Fibroblast of lung (primary cell): ENCODE data around the gene AKAP14. TPM values are rescaled to one million over a fixed set of nuclear protein-coding genes. Genes with fewer than 3 reads are reported as not detected.

Experiments
- DNase-seq, 2 donors: peaks; one replicate each; pipeline versions ENCODE4 v3.0.0 to v3.0.0-alpha.2; 2010; ENCODE audit warnings: low read depth in 2 of 2
- H2AFZ ChIP-seq: 2 replicates; pipeline ENCODE4 v1.5.1; 2012; ENCODE audit warnings: low read length, control low read depth, inconsistent platforms
- H3K27ac ChIP-seq: 2 replicates; pipeline ENCODE4 v1.5.1; 2011; ENCODE audit warnings: low read length, control low read depth; ENCODE audit not compliant: insufficient read depth
- H3K27me3 ChIP-seq: 2 replicates; pipeline ENCODE4 v1.5.1; 2011; ENCODE audit warnings: mild to moderate bottlenecking, low read length; ENCODE audit not compliant: control insufficient read depth, insufficient read depth
- H3K36me3 ChIP-seq: 2 replicates; pipeline ENCODE4 v1.5.1; 2011; ENCODE audit warnings: low read length; ENCODE audit not compliant: control insufficient read depth, insufficient read depth
- H3K4me1 ChIP-seq: 2 replicates; pipeline ENCODE4 v1.5.1; 2011; ENCODE audit warnings: low read length; ENCODE audit not compliant: control insufficient read depth, insufficient read depth; ENCODE audit errors: extremely low read depth
- H3K4me2 ChIP-seq: 2 replicates; pipeline ENCODE4 v1.5.1; 2011; ENCODE audit warnings: low read length, control low read depth; ENCODE audit not compliant: insufficient read depth; ENCODE audit errors: extremely low read depth
- H3K4me3 ChIP-seq, 4 experiments: fragments of 200-600 bp in 1 of 4; sonication (generic) in 1 of 4; replicated peaks in 1 of 4; 2 replicates each; pipeline ENCODE4 v1.5.1; 2011 to 2016; ENCODE audit warnings: low read length in 4 of 4, low read depth in 3 of 4, mild to moderate bottlenecking in 3 of 4, control low read depth in 2 of 4, inconsistent platforms in 1 of 4, mixed read lengths in 1 of 4; ENCODE audit not compliant: insufficient read depth in 1 of 4; ENCODE audit errors: control extremely low read depth in 1 of 4
- H3K79me2 ChIP-seq: 2 replicates; pipeline ENCODE4 v1.5.1; 2012; ENCODE audit warnings: mild to moderate bottlenecking, low read length, inconsistent platforms; ENCODE audit not compliant: control insufficient read depth, insufficient read depth
- H3K9ac ChIP-seq: 2 replicates; pipeline ENCODE4 v1.5.1; 2011; ENCODE audit warnings: mild to moderate bottlenecking, low read length, control low read depth; ENCODE audit not compliant: insufficient read depth
- H3K9me3 ChIP-seq: 2 replicates; pipeline ENCODE4 v1.5.1; 2012; ENCODE audit warnings: low read depth, low read length; ENCODE audit not compliant: control insufficient read depth, insufficient read depth
- H4K20me1 ChIP-seq: 2 replicates; pipeline ENCODE4 v1.5.1; 2011; ENCODE audit warnings: low read length; ENCODE audit not compliant: control insufficient read depth, insufficient read depth; ENCODE audit errors: extremely low read depth
- EZH2 ChIP-seq: IDR thresholded peaks from 2 replicates; pipeline ENCODE4 v1.5.1; 2012; ENCODE audit warnings: low read length, control low read depth, mild to moderate bottlenecking; ENCODE audit errors: missing control alignments
- polyA plus RNA-seq, 2 donors: library from polyadenylated mRNA; depleted of rRNA in 1 of 2; stranded (reverse) in 1 of 2; unstranded in 1 of 2; fragments of >200 nt; gene quantifications; 2 replicates each; pipeline ENCODE4 v1.2.1, GENCODE V29; 2011 to 2012; ENCODE audit warnings: missing spikeins in 1 of 2
- total RNA-seq: library from RNA; depleted of rRNA; stranded (reverse); fragments of >200 nt; gene quantifications from 2 replicates; pipeline ENCODE4 v1.2.1, GENCODE V29; 2014
- TF ChIP-seq, protein P1 (sequence below), 2 donors: IDR thresholded peaks in 1 of 2; conservative IDR thresholded peaks in 1 of 2; 1 replicate in 1 of 2; 2 replicates in 1 of 2; pipeline ENCODE4 v1.5.1; 2011 to 2012; ENCODE audit warnings: low read length in 2 of 2, control low read depth in 1 of 2, inconsistent platforms in 1 of 2, low read depth in 1 of 2, mild to moderate bottlenecking in 1 of 2

The AKAP14 gene
- total and polyA plus RNA-seq, 2 donors (not counting 1 experiment from before 2014, with no cell fraction given): not detected

DNA sequence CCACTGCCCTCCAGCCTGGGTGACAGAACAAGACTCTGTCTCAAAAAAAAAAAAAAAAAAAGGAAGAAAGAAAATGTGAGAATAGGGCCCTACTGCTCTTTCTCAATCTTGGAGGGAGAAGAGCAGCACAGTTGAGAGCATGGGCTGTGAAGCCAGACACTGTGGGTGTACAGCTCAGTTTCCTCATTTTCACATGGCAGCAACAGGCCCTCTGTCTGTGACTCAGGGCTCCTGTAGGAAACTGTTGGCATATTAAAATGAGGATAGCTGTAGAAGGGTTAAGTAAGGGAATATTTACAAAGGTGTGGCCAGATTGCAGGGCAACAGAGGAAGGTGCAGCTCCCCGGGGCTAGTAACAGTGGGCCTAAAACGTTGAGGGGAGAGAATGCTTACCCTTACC, 3.4 kb downstream of the AKAP14 start:
- Histone ChIP-seq H3K36me3 (no peaks in the 10 kb centered on the region), H3K4me1 (no peaks in the 10 kb centered on the region), H2AFZ (no peak overlapping the region), H4K20me1 (no peaks in the 10 kb centered on the region), H3K4me3 (no peak overlapping the region), H3K9ac (no peak overlapping the region), H3K4me2 (no peak overlapping the region), H3K9me3 (no peaks in the 10 kb centered on the region), H3K27ac (no peak overlapping the region), H3K27me3 (no peaks in the 10 kb centered on the region), H3K79me2 (no peaks in the 10 kb centered on the region)
- no peak for DNase-seq
- TF ChIP-seq, protein P1, sequence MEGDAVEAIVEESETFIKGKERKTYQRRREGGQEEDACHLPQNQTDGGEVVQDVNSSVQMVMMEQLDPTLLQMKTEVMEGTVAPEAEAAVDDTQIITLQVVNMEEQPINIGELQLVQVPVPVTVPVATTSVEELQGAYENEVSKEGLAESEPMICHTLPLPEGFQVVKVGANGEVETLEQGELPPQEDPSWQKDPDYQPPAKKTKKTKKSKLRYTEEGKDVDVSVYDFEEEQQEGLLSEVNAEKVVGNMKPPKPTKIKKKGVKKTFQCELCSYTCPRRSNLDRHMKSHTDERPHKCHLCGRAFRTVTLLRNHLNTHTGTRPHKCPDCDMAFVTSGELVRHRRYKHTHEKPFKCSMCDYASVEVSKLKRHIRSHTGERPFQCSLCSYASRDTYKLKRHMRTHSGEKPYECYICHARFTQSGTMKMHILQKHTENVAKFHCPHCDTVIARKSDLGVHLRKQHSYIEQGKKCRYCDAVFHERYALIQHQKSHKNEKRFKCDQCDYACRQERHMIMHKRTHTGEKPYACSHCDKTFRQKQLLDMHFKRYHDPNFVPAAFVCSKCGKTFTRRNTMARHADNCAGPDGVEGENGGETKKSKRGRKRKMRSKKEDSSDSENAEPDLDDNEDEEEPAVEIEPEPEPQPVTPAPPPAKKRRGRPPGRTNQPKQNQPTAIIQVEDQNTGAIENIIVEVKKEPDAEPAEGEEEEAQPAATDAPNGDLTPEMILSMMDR (conservative IDR thresholded peaks at IDR 0.05 in 1 of 2, IDR thresholded peaks at IDR 0.05 in 1 of 2; ENCODE audit: low read depth in 1 of 2, low read length in 2 of 2): no peak

DNA sequence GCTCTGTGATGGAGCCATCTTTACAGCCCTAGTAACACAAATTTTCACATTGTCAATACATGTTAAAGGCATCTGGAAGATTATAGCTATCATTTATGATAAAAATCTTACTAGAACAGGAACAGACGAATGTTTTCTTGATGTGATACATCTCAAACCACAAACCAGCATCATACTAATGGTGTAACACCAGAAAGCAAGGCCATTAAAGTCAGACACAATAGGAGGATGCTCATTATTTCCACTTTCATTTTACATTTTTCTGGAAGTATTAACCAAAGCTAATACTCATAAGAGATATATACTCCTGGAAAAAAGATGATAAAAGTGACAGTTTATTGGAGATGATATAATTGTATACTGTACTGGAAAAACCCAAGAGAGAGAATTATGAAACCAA, 5.3 kb downstream of the AKAP14 start:
- no peak overlapping the region for H2AFZ ChIP-seq
- no peaks in the 10 kb centered on the region for H3K4me1 ChIP-seq
- no peaks in the 10 kb centered on the region for H3K27me3 ChIP-seq
- H3K4me3 ChIP-seq: no peak overlapping the region
- no peak overlapping the region for H3K4me2 ChIP-seq
- H3K79me2 ChIP-seq: no peaks in the 10 kb centered on the region
- no peaks in the 10 kb centered on the region for H3K36me3 ChIP-seq
- H4K20me1 ChIP-seq: no peaks in the 10 kb centered on the region
- H3K27ac ChIP-seq: no peak overlapping the region
- no peaks in the 10 kb centered on the region for H3K9me3 ChIP-seq
- H3K9ac ChIP-seq: no peak overlapping the region
- TF ChIP-seq, protein P1 (conservative IDR thresholded peaks at IDR 0.05 in 1 of 2, IDR thresholded peaks at IDR 0.05 in 1 of 2; ENCODE audit: low read depth in 1 of 2, low read length in 2 of 2): no peak
- TF ChIP-seq EZH2: no peak
- DNase-seq: no peak

DNA sequence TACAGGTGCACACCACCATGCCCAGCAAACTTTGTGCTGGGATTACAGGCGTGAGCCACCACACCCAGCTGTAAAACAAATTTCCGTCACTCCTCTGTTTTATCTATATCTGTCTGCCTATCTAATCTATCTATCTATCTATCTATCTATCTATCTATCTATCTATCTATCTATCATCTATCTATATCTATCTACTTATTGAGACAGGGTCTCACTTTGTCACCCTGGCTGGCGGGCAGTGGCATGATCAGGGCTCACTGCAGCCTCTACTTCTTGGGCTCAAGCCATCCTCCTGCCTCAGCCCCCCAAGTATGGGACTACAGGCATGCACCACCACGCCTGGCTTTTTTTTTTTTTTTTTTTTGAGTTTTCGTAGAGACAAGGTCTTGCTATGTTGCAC, 20.6 kb downstream of the AKAP14 start:
- H3K4me1 ChIP-seq: no peaks in the 10 kb centered on the region
- H3K4me2 ChIP-seq: no peak overlapping the region
- no peak overlapping the region for H3K9ac ChIP-seq
- H3K9me3 ChIP-seq: no peaks in the 10 kb centered on the region
- H3K4me3 ChIP-seq: no peak overlapping the region
- DNase-seq: no peak
- no peaks in the 10 kb centered on the region for H3K27me3 ChIP-seq
- H3K79me2 ChIP-seq: no peaks in the 10 kb centered on the region
- H4K20me1 ChIP-seq: no peaks in the 10 kb centered on the region
- no peak overlapping the region for H2AFZ ChIP-seq
- no peak for TF ChIP-seq EZH2
- TF ChIP-seq, protein P1 (conservative IDR thresholded peaks at IDR 0.05 in 1 of 2, IDR thresholded peaks at IDR 0.05 in 1 of 2; ENCODE audit: low read depth in 1 of 2, low read length in 2 of 2): no peak
- H3K27ac ChIP-seq: no peak overlapping the region
- no peaks in the 10 kb centered on the region for H3K36me3 ChIP-seq
